Kidney (tissue), 14 donors: ENCODE results near the gene ADD2. TPM values are rescaled to one million over a fixed set of nuclear protein-coding genes. Genes with fewer than 3 reads are reported as not detected.
A peak's percentile ranks its signal among the peaks of the same experiment; 100 is the strongest.

Experiments used
- DNase-seq, 5 donors: peaks; one replicate each; pipeline ENCODE4 v3.0.0-alpha.2; 2013 to 2020
- FAIRE-seq: peaks from 2 replicates; lab custom pipeline; 2012; peaks lifted over from hg19 to GRCh38; lab: Jason Lieb, UNC
- H3K27ac ChIP-seq, 2 donors: one replicate each; pipeline ENCODE4 v1.7.0; 2013; ENCODE audit warnings: low read depth in 2 of 2, low read length in 2 of 2, inconsistent platforms in 1 of 2
- H3K27me3 ChIP-seq: one replicate; pipeline ENCODE4 v1.7.1; 2013; ENCODE audit warnings: low read length, inconsistent platforms; ENCODE audit not compliant: control insufficient read depth, insufficient read depth
- H3K36me3 ChIP-seq, 3 donors: one replicate each; pipeline versions ENCODE4 v1.7.0 to v1.7.1; 2013; ENCODE audit warnings: low read length in 3 of 3, control low read depth in 1 of 3, inconsistent platforms in 1 of 3; ENCODE audit not compliant: insufficient read depth in 3 of 3, control insufficient read depth in 2 of 3
- H3K4me1 ChIP-seq, 3 donors: one replicate each; pipeline versions ENCODE4 v1.7.0 to v1.7.1; 2013; ENCODE audit warnings: low read length in 3 of 3, inconsistent platforms in 1 of 3, low read depth in 1 of 3; ENCODE audit not compliant: control insufficient read depth in 2 of 3, insufficient read depth in 2 of 3
- H3K4me3 ChIP-seq, 3 donors: one replicate each; pipeline versions ENCODE4 v1.7.0 to v1.8.1; 2013; ENCODE audit warnings: low read length in 3 of 3, control low read depth in 1 of 3, inconsistent platforms in 1 of 3
- H3K9ac ChIP-seq, 3 donors: one replicate each; pipeline versions ENCODE4 v1.7.0 to v1.7.1; 2013; ENCODE audit warnings: low read length in 3 of 3, control low read depth in 1 of 3, inconsistent platforms in 1 of 3
- H3K9me3 ChIP-seq, 3 donors: one replicate each; pipeline versions ENCODE4 v1.7.0 to v1.7.1; 2013; ENCODE audit warnings: low read length in 3 of 3, control low read depth in 1 of 3, inconsistent platforms in 1 of 3; ENCODE audit not compliant: control insufficient read depth in 2 of 3, insufficient read depth in 1 of 3
- intact Hi-C: fragments of 100-400 bp; cut with DNase I; formaldehyde crosslinking; loops from one replicate; pipeline ENCODE4 v1.11.1; 2022
- polyA plus RNA-seq: library from polyadenylated mRNA; stranded (reverse); fragments of 350-450 nt; fragmentation: Illumina TruSeq; extraction: RNeasy Lipid Tissue Mini Kit (QIAGEN cat#74804); gene quantifications from one replicate; pipeline ENCODE4 v1.2.3, GENCODE V29; 2014; ENCODE audit warnings: low read depth, low replicate concordance; ENCODE audit not compliant: insufficient read depth
- total RNA-seq: library from RNA; stranded (reverse); fragmentation: NEBNext Ultra II Directional; extraction: Animal tissue kit (Norgen Biotek cat#: 25700); gene quantifications from one replicate; pipeline ENCODE4 v1.2.1, GENCODE V29; 2021
- TF ChIP-seq, protein P1 (sequence below): IDR thresholded peaks from 3 replicates; pipeline ENCODE4 v1.5.1; 2012; ENCODE audit warnings: mild to moderate bottlenecking, moderate library complexity, borderline replicate concordance; ENCODE audit not compliant: insufficient read depth; ENCODE audit errors: extremely low read depth
- donor health status: control.
- donor health status: control.
- donor health status: control.
- donor health status: control.
- donor health status: control.
- donor health status: DM: yes; HTN: yes; CAD: no.
- donor health status: Normal renal cell carcinoma (clear cell type).

The ADD2 gene
- total and polyA plus RNA-seq, 2 donors from 2014 or later = 2.9 TPM; not detected in 1

DNA sequence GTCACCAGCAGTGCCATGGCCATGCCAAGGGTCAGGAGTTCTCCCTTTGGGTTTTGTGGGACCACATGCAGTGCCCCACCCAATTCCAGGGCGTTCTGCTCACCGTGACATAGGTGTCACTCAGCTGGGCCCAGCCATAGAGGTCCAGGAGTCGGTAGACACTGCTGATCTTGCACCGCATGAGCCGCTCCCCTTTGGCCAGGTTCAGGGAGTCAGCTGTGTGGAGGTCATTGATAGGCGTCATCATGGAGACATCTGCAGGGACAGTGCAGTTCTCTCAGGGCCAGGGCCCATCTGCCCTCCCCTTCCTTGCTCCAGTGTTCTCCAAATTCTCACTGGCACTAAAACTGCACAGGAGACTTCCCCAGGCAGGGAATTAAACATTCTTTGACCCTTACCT is 71.9 kb downstream of the ADD2 start:
- Histone ChIP-seq H3K4me1 (no peaks in the 10 kb centered on the region), H3K36me3 (no peaks in the 10 kb centered on the region), H3K9me3 (no peaks in the 10 kb centered on the region), H3K9ac (no peak overlapping the region), H3K4me3 (no peak overlapping the region), H3K27ac (no peak overlapping the region), H3K27me3 (no peaks in the 10 kb centered on the region)
- peak in 1 of 5 donors; percentile 23 for DNase-seq
- no peak for FAIRE-seq
- TF ChIP-seq, protein P1, sequence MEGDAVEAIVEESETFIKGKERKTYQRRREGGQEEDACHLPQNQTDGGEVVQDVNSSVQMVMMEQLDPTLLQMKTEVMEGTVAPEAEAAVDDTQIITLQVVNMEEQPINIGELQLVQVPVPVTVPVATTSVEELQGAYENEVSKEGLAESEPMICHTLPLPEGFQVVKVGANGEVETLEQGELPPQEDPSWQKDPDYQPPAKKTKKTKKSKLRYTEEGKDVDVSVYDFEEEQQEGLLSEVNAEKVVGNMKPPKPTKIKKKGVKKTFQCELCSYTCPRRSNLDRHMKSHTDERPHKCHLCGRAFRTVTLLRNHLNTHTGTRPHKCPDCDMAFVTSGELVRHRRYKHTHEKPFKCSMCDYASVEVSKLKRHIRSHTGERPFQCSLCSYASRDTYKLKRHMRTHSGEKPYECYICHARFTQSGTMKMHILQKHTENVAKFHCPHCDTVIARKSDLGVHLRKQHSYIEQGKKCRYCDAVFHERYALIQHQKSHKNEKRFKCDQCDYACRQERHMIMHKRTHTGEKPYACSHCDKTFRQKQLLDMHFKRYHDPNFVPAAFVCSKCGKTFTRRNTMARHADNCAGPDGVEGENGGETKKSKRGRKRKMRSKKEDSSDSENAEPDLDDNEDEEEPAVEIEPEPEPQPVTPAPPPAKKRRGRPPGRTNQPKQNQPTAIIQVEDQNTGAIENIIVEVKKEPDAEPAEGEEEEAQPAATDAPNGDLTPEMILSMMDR = no peak
- intact Hi-C loops = no loop called here

DNA sequence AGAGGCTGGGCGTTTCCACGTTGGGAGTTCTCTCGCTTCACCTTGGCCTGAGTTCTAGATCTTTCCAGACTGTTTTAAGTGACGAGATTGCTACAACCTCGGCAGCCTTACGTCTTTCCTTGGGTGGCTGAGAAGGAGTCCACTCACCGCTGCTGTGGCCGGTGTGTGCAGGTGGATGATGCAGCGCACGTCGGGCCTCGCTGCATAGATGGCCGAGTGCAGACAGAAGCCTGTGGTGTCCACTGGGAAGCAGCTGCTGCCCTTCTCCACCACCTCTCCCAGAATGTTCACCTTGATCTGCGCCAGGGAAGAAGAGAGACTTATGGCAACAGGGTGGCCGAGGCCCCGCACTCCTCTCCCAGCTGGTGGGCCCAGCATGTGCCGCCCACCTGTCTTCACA is 75.7 kb downstream of the ADD2 start:
- FAIRE-seq = no peak
- H3K4me3 ChIP-seq = no peak overlapping the region
- H3K27me3 ChIP-seq = no peaks in the 10 kb centered on the region
- TF ChIP-seq, protein P1 = no peak
- H3K9me3 ChIP-seq = no peaks in the 10 kb centered on the region
- H3K27ac ChIP-seq = no peak overlapping the region
- intact Hi-C loops = no loop called here
- H3K4me1 ChIP-seq = no peaks in the 10 kb centered on the region
- DNase-seq = peak in 1 of 5 donors; percentile 5
- no peak overlapping the region for H3K9ac ChIP-seq
- H3K36me3 ChIP-seq = no peaks in the 10 kb centered on the region

DNA sequence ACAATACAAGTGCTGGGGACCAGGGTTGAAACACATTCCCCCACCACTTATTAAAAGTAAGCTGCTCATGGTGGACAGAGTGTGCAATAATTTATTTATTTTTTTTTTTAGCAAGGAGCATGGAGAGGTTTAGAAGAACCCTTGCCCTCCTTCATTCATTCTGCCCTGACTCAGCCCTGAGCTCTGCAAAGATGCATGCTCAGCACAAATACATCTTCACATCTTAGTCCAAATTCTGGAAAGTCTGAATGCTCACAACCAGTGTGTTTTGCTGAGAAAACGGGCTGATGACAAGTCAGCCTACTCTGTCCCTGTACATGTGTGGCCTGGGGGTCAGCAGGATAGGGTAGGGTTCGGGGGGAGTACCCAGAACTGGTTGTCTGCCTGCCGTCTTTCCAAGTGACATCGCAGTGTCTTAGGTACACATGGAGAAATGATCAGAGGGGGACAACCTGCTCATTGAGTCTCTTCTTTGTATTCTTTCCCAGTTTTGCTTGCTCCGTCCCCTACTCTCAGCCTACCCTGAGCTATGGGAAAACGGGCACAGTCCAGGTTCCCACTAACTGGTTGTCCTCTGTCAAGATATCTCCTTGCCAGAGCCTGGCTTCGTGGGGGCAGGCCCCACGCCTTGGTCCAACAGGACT is 76.4 kb downstream of the ADD2 start:
- peak in 1 of 5 donors; percentile 17 for DNase-seq
- Histone ChIP-seq H3K36me3 (no peaks in the 10 kb centered on the region), H3K9me3 (no peaks in the 10 kb centered on the region), H3K9ac (no peak overlapping the region), H3K4me3 (no peak overlapping the region), H3K4me1 (no peaks in the 10 kb centered on the region), H3K27me3 (no peaks in the 10 kb centered on the region), H3K27ac (no peak overlapping the region)
- intact Hi-C loops = no loop called here
- TF ChIP-seq, protein P1 = no peak
- no peak for FAIRE-seq
